ENCODE results near the gene RAB9B.
"Not testable (repeated sequence)": the region's sequence is repeated elsewhere in the genome, so short reads cannot be mapped to it uniquely, and the experiment has no call there.

Gene RAB9B, protein sequence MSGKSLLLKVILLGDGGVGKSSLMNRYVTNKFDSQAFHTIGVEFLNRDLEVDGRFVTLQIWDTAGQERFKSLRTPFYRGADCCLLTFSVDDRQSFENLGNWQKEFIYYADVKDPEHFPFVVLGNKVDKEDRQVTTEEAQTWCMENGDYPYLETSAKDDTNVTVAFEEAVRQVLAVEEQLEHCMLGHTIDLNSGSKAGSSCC

DNA sequence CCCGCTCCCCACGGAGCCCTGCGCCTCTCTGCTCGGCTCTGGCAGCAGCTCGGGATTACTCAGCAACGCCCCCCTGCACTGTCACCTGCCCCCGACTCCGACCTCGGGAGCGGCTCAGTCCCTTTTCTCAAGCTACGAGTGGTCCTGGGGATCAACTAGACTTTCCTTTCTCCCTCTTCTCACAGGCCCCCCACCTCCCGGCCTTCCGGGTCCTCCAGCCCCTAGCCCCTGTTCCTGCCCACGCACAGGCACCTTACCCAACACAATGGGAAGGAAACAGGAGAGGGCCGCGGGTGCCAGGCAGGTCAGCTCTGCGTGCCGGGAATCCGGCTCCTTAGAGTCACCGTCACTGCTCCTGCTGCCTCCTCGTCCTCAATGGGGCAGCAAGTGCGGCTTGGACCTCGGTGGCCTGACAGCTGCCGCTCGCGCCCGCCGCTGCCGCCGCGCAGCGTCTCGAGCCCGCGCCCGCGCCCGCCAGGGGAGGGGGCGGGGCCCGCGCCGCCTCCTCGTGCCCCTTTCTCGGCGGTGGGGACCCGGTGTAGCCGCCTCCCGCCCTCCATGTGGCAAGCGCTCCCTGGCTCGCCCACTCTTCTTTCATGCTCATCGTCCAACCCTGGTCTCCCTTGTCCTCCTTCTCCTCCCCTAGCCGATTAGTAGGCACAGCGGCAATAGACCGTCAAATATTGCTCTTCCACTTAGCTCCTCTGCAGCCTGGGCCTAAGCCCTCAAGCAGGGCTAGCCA is at the start of gene RAB9B:
TSS of gene RAB9B (minus strand) at position 455 of the 742 bp plus-strand sequence. CDS start 6,473 bp downstream, outside the sequence.
- peak; percentile 27 to 58 for DNase-seq (ENCODE audit: low read depth in 2 of 2, low spot score in 1 of 2)

DNA sequence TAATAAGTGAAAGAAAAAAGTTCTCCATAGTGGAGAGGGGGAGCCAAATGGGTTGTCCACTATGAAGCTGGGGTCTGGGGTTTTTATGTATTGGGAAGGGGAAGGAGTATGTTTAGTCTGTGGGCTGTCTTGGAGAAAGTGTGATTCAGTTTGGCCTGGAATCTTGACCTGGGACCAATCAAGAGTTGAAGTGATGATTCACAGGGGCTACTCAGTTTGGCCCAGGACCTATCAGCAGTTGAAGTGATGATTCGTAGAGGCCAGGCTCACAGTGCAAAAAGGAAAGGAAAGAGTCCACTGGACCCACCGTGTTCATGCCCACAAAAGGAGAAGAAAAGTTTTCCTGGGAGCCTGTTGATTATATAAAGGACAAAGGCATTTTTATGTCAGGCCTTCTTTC is 47.3 kb upstream of the RAB9B start:
- no peak for DNase-seq (ENCODE audit: low read depth in 2 of 2, low spot score in 1 of 2)

DNA sequence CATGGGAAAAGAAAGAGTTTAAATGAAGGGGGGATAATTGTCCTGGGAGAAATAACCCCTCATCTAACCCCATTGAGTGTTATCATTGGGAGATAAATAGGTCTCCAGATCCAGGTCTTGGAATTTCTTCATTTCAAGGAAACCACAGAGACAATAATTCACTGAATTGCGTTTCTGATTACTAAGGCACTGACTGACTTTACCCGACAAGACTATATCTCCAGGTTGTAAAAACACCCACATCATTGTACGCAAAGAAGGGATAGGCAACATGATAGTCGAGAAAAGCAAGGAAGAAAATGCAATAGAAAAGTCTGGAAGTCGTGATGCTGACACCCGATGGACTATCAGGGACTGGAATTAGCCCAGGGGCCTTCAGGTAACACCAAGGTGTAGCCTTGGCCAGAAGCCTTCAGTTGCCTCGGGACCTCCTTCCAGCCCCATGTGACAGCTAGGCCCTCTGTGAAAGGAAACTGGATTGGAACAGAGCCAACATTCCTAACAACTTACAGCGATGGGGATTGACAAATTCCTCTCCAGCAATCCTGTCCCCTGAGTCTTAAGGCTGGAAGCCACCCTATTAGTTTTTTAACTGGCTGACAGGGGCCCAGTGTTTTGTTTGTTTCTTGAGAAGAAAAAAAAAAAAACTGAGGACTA is 46.5 kb upstream of the RAB9B start:
- no peak for DNase-seq (ENCODE audit: low read depth in 2 of 2, low spot score in 1 of 2)

DNA sequence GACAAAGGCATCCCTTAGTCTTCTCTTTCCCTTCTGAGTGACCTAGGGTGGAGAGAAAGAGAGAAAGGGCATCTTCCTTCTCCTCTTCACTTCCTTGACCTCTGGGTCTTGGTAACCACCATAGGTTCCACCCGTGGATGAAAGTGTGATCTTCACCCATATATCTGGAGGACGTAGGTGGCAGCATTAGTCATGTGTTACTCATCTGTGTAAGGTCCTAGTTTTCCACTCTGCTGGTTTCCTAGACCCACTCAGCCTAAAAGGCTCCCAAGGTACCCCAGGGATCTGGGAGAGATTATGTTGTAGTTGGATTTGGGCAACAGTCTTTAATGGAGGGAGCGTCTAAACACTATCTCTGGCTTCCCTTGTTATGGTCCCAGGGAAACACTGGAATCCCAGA is 45.5 kb upstream of the RAB9B start:
- DNase-seq (ENCODE audit: low read depth in 2 of 2, low spot score in 1 of 2): no peak

DNA sequence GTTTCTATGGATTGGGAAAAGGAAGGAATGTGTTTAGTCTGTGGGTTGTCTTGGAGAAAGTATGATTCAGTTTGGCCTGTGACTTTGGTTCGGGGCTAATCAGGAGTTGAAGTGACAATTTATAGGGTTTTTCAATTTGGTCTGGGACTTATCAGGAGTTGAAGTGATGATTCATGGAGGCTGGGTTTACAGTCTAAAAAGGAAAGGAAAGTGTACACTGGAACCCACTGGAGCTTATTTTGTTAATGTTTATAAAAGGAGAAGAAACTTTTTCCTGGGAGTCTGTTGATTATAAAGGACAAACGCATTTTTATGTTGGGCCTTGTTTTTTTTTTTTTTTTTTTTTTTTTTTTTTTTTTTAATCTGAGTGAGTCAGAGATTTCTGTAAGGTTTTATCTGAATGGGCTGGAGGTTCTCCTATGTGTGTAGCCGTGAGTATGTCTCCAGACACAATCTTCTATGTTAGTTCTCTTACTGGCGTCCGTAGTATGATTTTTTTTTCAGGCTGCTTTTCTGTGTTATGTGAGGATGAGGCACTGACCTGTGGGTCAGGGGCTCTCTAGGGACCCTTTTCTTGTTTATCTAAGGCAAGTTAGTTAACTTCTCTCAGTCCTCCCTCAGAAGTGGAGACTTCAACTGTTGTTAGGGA is 33.0 kb upstream of the RAB9B start:
- no peak for DNase-seq (ENCODE audit: low read depth in 2 of 2, low spot score in 1 of 2)

DNA sequence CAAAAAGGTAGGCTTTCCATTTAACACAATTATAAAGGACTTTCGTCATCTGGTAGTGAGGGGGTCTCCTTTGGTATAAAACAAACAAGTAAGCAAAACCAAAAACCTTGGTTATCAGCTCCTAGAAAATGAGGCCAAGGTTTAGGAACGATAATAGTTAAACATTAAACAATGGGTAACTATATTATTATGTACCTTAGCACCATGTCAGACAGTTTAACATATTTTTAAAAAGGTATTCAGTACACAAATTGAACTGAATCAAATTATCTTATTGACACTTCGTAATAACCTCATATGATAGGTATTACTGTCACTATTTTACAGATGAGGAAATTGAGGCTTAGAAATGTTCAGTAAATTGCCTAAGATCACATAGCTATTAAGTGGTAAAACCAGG is 32.1 kb upstream of the RAB9B start:
- no peak for DNase-seq (ENCODE audit: low read depth in 2 of 2, low spot score in 1 of 2)

DNA sequence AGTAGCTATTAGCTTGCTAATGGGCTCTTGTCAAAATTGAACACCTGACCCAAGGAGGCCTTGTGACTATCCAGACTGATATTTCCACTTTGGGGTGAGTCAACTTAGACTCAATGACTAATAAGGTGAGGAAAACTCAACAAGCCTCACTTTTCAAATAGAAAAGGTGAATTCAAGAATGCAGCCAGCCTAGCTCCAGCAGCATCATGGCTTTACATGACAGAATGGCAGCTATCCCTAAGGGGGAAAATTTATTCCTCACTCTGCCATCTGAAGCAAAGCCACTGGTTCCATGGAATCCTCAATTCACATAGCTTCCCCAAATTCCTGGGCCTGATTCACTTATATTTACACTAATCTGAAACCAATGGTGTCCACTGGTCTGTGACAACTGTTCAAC is 29.1 kb upstream of the RAB9B start:
- DNase-seq (ENCODE audit: low read depth in 2 of 2, low spot score in 1 of 2): no peak

DNA sequence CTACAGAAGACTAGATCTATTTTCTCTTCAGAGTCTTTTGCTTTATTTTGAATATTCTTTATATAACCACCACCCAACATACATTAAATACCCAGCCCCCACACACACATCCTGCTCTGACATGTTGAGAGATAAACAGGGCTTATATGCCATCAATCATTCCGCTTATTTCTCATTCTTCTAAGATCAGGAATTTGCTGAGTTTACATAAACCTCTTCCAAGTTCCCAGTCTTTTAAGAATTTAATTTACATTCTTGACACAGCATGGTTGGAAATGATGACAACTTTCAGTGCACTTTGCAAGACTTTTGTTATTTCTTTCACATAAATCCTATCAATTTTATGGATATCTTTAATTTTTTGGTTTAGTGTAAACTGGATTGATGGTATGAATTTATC is 17.5 kb upstream of the RAB9B start:
- no peak for DNase-seq (ENCODE audit: low read depth in 2 of 2, low spot score in 1 of 2)

DNA sequence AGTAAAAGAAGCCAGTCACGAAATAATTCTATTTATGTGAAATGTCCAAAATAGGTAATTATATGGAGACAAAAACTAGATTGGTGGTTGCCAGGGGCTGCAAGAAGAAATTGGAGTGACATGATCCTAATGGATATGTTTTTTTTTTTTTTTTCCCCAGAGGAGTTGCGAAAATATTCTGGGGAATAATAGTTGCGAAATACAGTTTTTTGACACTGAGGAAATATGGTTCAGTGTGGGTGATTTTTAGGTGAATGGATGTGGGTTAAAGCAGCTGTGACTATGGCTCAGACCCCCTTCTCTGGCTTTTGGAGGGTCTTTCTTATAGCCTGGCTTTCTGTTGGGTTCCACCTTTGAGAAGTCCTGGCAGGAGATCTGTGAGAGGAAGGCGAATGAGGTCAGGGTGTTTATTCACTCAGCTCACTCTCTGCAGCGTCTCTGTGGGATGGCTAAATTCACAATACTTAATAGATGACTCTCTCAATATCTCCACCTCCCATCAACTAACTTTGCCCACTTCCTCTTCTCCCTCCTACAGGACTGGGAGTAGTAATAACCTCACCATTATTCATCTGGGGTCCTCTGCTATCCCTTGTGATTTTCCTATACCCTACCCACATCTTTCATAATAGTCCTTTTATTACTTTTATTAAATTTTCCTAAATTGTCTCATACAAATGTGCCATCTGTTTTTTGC is 15.3 kb upstream of the RAB9B start:
- DNase-seq (ENCODE audit: low read depth in 2 of 2, low spot score in 1 of 2): no peak

DNA sequence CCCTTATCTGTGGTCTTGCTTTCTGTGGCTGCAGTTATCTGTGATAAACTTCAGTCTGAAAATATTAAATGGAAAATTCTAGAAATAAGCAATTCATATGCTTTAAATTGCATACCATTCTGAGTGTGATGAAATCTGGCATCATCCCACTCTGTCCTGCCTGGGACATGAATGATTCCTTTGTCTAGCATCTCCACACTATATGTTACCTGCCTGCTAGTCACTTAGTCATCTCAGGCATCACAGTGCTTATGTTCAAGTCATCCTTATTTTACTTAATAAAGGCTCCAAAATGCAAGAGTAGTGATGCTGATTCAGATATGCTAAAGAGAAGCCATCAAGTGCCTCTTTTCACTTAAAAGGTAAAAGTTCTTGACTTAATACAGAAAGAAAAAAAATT is 14.3 kb upstream of the RAB9B start:
- DNase-seq (ENCODE audit: low read depth in 2 of 2, low spot score in 1 of 2): no peak

DNA sequence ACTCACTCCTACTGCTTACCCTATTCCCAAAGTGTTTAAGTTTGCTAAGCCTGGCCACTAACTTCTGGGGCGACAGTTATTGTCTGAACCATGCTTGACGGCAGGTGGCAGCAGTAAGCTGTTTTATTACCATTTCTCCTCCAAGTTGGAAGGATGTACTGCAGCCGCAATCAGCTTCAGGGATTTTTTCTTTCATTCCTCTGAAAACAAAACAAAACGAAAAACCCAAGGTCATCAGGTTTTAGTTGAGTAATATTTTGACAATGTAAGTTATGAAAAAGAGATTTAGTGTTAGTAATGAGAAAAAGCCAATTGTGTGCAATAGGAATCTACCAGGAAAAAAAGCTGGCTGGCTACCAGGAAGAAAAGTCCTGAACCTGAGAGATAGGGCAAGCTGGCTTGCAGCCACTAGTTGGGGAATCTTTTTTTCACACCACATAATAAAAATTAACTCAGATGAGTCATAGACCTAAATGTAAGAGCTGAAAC is 13.2 kb upstream of the RAB9B start:
- DNase-seq (ENCODE audit: low read depth in 2 of 2, low spot score in 1 of 2): peak in 1 of 2 donors; percentile 1

DNA sequence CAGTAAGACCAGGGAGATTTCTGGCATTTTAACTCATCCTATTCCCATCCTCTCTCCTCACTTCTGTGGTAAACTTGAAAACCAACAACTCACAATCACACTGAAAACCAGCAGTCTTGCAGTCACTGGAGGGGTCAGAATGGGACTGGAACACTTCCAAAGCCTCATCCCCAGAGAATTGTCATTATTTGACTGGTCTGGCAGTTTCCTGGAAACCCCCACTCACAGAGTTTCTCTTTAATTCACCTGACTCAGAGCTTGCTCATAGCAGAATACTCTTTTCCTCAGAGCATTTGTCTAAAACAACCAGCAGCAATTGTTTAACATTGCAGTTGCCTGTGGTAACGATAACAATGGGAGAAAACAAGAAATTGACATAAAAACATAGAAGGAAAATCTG is 7.3 kb upstream of the RAB9B start:
- DNase-seq (ENCODE audit: low read depth in 2 of 2, low spot score in 1 of 2): no peak

DNA sequence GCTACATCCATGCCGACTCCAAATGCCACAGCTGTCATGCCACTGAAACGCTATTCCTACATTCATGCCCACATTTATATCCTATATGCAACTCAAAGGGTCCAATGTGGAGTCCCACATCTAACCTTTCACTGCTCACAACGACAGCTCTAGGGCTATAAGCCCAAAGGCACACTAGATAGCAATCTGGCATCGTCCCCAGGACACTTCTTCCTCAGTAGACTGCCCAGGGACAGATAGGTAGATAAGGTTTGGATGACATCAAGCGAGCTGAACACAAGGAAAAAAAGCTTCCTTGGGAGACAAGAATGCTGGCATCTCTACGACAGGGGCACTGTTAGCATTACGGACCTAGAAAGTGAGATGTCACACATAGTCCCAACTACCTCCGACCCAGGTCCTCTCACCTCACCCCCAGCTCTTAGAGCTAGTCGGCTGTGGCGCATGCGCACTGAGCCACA is 685 bp downstream of the RAB9B start:
- no peak for DNase-seq (ENCODE audit: low read depth in 2 of 2, low spot score in 1 of 2)

DNA sequence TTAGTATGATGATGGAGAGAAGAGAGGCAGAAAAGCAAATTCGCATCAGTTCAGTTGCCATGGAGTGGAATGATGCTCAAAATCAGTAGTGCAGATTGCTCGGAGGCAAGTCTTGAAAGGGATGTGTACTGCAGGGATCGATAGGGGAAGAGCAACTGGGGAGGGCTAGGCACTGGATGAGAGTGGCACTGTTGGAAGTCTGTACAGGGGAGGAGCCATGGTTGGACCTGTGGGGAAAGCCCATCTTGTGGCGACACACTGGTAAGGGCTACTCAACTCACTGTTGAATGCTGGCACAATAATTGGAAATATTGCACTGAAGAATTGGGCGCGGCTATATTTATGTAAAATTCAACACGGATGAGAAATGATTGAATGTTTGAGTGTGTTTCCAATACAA is 1.2 kb downstream of the RAB9B start:
- DNase-seq (ENCODE audit: low read depth in 2 of 2, low spot score in 1 of 2): no peak

DNA sequence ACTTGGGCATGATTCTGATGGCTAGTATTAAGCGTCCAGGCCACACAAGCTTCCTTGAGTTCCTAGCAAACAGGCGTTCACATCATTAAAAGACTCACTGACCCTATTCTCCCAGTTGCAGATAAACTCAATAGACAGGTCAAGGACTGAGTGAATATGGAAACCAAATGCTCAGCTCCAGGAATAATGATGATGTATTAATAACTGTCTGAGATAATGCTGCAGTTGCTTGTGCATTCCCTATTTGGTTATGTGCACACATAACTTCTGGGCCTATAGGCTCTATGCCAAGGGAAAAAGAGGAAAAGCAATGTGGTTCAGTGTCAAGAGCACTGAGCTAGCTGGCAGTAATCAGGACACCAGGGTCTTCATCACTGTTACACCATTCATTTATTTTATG is 3.5 kb downstream of the RAB9B start:
- DNase-seq (ENCODE audit: low read depth in 2 of 2, low spot score in 1 of 2): no peak

DNA sequence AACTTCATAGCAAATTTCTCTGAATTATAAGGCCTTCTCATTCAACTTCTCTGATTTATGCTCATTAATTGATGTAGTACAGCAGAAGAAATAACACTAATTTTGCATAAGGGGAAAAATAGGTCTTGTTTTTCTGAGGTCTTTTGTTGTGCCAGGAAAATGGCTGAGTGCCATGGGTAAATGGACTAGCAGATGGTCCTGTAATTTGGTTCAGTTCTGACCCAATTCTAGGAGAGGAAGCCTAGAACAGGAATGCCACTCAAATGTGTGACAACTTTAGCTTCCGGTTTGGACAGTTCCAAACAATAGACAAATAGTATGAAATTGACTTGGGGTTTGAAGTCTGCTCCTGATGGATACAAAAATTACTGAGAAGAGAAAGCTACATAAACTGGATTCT is 6.2 kb downstream of the RAB9B start:
- no peak for DNase-seq (ENCODE audit: low read depth in 2 of 2, low spot score in 1 of 2)

DNA sequence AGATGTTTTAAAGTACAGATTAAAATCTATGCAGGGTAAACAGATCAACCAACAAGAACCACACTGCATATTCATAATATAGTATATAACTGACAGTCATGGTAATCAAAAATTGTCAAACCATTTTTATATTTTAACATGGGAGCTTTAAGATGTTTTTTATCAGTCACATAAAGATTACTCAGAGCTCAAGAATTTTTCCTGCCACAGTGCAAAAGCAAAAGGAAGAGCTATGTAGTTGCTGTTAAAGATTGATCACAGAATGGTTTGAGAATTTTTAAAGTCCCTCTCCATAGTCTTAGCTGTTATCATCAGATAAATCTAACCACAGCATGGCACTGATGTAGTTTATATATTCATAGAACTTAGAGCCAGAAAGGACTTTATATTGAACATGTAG is 8.5 kb downstream of the RAB9B start:
- no peak for DNase-seq (ENCODE audit: low read depth in 2 of 2, low spot score in 1 of 2)

DNA sequence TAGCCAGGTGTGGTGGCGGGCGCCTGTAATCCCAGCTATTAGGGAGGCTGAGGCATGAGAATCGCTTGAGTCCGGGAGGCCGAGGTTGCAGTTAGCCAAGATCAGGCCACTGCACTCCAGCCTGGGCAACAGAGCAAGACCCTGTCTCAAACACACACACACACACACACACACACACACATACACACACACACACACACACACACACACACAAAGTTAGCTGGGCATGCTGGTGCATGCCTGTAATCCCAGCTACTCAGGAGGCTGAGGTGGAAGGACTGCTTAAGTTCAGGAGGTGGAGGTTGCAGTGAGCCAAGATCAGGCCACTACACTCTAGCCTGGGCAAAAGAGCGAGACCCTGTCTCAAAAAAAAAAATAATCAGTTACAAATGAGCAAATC is 11.3 kb downstream of the RAB9B start:
- DNase-seq (ENCODE audit: low read depth in 2 of 2, low spot score in 1 of 2): not testable (repeated sequence)

DNA sequence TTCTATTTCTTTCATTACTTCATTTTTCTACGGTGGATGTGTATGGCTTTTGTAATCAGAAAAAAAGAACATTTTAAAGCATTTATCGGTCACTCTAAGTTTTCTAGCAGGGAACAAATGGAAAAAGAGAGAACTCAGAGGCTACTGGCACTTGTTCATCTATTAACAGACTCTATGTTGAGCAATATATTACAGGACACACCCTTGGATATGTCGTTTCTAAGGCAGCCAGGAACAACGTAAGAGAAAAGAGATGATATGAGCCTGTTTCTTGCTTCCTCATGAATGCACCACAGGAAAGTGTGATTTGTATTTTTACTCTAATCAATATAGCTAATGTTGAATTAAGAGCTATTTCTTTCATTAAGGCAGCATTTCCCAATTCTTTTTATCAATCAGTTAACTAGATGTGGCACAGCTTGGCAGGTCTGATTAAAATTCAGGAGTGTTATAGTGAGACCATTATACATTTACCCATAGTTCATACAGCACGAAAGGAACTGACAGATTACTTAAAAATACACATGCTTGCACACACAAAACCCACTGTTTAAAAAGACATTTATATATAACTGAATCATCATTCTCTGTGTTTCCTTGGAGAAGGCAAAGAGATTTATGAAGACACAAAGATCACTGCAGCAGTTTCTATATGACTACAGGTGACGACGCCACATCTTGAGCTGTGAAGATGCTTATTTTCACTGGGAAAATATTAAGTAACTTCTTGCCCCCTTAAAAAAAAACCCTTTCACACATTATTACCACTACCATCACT is 13.0 kb downstream of the RAB9B start:
- DNase-seq (ENCODE audit: low read depth in 2 of 2, low spot score in 1 of 2): no peak

DNA sequence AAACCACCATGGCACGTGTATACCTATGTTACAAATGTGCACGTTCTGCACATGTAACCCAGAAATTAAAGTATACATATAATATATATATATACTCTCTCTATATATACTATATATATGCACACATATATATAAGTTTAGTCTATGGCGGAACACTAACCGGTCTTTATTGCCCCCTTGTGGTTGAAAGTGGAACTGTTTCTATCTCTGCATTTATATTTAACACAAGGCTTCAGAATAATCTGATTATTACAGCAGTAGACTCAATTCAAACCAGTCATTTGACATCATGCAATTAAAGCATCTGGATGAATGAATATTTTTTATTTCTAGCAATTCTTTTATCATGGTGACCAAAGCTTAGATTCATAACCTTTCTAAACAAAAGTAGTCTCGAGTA is 14.6 kb downstream of the RAB9B start:
- DNase-seq (ENCODE audit: low read depth in 2 of 2, low spot score in 1 of 2): no peak
